SKM-1 treated with dmso at 0.1 percent for 144 hours (cell line): ENCODE results near the gene PIAS3.
A peak's percentile ranks its signal among the peaks of the same experiment; 100 is the strongest.
"Not testable (repeated sequence)": the region's sequence is repeated elsewhere in the genome, so short reads cannot be mapped to it uniquely, and the experiment has no call there.

Experiments used
- DNase-seq: peaks from one replicate; lab custom pipeline; 2025; ENCODE audit not compliant: unreplicated experiment; lab: John Stamatoyannopoulos, UW

The PIAS3 gene

GRCh38 chr1:145877923-145878486, 19.1 kb upstream of the PIAS3 start:
- DNase-seq: no peak

DNA sequence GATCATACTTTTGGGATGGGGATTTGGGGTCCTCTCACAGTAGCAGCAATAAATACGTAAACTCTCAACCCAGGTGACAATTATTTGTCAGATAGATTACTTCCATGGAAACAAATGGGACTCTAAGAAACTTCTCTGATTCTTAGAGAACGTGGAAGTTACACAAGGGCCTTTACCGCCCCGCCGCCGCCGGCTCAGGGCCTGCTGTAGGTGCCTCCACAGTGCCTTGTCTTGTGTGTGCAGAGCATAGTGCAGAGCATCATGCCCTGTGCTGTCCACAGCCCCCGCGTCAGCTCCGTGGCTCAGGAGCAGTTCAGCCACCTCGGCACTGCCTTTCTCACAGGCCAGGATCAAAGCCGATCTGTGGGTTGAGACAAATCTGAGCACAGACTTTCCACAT, 15.8 kb upstream of the PIAS3 start:
- DNase-seq: no peak

DNA sequence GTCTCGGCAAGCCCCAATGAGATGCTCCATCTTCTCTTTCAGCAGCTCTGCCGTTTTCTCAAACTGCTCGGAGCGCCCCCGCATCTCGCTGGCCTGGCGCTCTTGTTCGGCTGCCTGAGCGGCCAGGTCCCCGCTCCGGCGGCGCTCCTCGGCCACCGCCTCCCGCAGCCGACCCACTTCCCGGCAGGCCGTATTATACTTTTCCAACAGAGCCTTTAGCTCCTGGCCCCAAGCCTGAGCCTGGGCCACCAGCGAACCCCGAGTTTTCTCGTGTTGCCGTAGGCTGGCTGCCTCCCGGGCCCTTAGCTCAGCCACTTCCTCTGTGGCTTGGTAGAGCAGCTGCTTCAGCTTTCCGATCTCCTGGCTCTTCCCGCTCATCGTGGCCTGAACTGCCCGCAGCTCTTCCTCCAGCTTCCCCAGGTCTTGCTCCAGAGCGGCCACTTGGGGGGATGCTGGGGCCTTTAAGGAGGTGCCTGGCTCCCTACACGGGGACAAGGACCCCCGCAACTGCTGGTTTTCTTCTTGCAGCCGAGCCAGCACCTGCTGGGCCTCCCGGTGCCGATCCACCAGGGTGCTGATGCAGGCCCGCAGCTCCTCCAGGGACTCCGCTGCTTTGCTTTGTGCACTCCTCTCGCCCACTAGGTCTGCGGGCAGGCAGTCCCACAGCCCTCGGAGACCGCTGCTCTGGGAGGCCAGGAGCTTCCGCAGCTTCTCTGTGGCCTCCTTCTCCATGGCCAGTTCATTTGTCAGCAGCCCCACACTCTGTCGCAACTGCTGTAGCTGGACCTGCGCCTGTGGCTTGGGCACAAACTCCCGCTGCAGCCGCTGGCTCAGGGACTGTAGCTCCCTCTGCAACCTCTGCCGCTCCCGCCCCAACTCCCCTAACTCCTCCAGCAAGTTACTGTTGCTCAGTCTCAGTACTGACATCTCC, 13.4 kb upstream of the PIAS3 start:
- DNase-seq: peak; percentile 85

DNA sequence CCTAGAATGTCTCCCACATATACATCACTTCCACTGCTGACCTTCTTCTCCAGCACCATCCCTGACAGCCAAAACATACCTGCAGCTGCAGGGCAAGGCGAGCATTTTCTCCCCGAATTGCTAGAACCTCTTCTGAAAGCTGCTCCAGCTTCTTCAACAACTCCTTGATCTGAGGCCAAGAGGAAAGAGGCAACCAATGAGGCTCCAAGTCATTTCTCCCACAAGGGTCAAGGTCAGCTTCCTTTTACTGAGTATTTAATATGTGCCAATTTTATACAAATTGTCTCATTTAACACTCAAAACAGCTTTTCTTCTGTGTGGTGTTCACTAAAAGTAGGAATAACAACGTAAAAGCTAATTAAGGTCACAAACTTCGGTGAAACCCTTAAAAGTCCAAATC, 9.4 kb upstream of the PIAS3 start:
- no peak for DNase-seq

DNA sequence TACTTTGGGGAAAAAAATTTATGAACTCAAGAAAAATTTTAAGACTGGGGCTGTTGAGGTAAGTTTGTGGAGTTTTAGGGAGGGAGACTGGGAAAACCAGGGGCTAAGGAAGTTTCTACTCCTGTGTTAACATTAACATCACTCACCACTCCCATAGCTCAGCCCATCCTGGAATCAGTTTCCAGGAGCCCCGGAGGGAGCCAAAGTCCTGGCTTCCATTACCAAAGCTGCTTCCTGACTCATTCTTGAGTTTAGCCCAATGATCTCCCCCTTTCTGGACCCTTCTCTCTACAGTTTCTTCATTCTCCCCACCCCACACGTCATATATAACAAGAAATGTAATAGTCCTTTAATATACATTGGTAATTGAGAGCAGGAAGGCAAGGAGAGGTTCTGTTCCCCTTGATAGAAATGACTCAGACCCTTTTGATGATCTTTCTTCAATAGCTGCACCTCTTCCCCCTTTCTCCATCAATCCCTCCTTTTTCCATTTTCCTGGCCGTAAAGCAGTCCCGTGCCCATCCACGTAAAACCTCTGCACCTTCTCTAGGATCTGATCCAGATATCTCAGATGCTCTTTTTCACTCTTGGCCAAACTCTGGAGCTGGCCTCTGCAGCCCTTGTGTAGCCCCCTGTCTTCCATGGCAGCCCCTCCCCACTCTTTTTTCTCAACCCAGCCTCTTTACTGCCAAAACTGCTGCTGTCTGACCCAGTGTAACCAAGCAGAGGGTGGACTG, 4.6 kb upstream of the PIAS3 start:
- DNase-seq: no peak

DNA sequence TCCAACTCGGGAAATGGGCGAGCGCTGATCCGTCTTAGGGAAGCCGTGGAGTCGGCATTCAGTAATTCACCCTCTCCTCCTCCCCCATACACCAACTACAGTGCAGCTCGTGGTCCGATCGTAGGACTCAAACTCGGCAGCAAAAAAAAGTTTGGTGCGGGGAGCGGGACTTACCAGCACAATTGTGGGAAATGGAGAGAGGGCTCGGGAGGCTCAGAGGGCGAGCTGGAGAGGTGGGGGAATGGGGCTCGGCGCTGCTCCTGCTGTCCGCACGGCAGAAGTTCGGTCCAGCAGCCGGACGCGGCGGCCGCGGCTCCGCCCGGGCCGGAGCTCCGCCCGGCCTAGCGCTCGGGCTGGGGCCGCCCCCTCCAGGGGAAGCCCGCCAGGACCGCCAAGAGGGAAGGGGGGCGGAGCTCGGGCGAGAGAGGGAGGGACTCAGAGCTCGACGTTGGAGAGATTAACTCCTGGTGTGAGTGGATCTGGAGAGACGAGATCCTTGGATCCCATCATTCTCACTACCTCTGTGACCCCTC, 676 bp upstream of the PIAS3 start:
- peak; percentile 85 for DNase-seq

DNA sequence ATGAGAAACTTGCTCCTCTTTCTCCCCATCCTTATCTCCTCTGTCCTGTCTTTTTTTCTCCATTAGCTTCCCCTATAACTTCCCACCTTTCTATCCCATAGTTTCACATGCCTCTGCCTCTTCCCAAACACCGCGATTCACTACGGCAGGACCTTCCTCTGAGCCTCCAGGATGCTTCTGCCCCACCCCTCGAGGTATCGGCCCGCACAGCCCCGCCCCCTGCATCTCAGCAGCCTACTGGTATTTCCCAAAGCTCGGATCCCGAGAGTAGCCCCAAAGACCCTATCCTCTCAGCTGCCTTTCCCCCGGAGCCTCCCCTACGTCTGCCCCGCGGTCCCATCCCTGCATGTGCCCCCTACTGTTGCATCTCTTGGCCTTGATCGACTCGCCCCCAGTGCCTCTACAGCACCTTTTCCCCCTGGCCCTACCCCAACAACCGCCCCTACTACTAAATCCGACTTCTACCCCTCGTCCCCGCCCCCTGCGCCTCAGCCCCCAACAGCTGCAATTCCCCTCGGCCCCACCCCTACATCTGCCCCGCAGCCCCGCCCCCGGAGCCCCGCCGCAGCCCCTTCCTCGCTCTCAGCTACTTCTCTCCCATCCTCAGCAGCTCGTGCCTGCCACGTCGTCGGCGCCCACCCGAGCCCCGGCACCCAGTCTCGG, 512 bp downstream of the PIAS3 start:
- no peak for DNase-seq

- DNase-seq: no peak
Measured at GRCh38 chr1:145857170-145857569, 1.7 kb downstream of the PIAS3 start.

DNA sequence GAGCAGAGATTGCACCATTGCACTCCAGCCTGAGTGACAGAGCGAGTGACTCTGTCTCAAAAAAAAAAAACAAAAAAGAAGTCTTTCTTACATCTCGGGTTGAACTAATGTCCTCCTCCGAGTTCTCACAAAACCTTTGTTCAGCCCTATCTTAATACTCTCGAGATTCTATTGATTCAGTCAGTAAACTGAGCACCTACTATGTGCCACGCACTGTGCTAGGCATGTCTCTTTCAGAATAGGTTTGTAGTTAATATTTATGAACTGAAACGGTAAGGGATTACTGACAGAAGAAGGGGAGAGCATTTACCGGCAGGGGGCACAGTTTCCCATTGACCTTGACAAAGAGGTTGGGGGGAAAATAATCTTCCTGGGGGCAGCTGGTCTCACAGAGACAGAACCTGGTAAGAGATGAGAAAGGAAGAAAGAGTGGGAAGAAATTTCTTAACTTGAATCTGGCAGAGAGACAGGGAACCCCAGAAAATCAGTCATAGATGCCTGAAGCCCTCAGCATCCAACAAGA, 3.4 kb downstream of the PIAS3 start:
- DNase-seq: no peak

- no peak for DNase-seq
Measured at GRCh38 chr1:145849356-145850160, 9.3 kb downstream of the PIAS3 start.

DNA sequence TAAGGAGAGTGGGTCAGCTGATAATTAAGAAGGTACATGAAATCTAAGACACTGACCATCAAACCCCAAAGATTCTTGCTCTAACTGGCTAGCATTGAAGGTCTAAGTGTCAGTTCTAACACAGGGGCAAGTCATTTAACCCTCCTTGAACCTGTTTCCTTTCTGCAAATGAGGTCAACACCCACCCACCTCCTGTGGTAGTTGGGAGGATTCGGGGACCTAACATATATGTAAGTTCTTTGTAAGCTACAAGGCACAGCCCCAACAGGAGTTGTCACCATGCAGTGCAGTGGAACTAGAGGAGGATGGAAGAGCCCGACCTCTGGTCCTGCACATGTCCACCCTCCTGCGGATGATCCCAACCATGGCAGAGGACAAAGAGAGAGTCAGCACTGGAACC, 11.1 kb downstream of the PIAS3 start:
- no peak for DNase-seq

GRCh38 chr1:145846201-145846612, 12.7 kb downstream of the PIAS3 start:
- peak; percentile 14 for DNase-seq

DNA sequence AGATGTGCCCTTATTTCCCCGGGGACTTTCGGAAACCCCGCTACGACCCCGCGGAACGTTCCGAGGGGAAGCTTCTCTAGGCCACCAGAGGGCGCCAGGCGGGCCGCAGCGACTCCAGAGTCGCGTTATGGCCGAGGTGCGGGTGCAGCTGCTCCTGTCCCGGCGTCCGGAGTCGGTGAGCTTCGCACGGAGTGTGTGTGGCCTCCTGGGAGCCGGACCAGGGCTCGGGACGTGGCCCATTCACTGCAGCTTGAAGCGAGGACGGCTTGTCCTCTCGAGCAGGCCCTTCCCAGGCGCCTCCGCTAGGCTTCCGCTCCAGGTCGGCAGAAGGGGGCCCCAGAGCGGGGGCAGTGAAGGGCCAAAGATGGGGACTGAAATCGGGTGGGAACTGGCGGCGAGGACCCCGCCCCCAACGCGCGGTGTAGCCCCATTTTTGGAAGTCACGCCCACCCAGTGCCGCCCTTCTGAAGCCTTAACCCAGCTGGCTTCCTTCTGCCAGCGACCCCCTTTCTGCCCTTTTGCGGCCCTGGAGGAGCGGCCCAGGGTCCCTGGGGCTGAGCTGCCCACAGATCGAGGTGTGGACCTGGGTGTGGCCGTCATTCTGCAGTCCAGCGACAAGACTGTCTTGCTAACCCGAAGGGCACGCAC, 13.2 kb downstream of the PIAS3 start, which contains the start of gene NUDT17:
Gene NUDT17, plus strand, starts transcription at position 117 of the 648 bp plus-strand sequence. Its CDS starts 11 bp downstream, at position 128.
- peak; percentile 84 for DNase-seq

DNA sequence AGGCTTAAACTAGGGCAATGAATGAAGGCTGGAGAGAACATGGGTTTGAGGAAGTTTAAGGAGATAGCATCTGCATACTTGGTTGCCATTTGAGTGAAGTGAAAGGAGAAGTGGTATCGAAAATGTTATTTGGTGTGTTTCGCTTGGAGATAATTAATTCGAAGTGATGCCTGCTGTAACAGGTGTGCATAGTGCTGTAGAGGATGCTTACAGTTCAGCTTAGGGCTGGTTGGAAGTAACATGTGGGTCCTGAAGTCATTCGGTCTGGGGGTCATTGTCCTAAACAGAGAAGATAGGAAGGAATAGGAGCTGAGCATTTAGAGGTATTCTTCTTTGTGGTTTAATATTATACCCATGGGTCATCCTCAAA, 13.8 kb downstream of the PIAS3 start:
- peak; percentile 84 for DNase-seq

DNA sequence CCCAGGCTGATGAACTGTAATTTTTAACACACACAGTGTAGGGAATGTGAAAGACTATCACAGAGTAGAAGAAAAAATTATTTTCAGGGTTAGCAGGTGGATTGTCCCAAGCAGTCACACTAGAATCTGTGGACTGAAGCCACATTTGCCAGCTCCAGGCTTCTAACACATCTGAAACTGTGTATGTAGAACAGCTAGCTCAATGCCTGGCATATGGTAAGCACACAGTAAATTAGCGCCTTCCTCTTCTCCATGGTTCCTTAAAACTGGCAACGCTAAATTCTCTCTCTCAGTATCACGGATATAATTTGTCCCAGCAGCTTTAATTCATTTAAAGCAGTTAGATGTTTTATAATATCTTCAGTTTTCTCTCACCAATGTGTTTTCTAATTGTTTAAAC, 15.8 kb downstream of the PIAS3 start:
- DNase-seq: no peak

- no peak for DNase-seq
Measured at GRCh38 chr1:145837656-145838055, 21.2 kb downstream of the PIAS3 start.

GRCh38 chr1:145830810-145831209, 28.1 kb downstream of the PIAS3 start:
- not testable (repeated sequence) for DNase-seq

- no peak for DNase-seq
Measured at GRCh38 chr1:145828367-145829026, 30.4 kb downstream of the PIAS3 start.

GRCh38 chr1:145827966-145828365, 30.9 kb downstream of the PIAS3 start:
- no peak for DNase-seq
